Endothelial cell of umbilical vein (primary cell): ENCODE results near the gene HSP90B1.

Experiments used
- EZH2 ChIP-seq: IDR thresholded peaks from 2 replicates; pipeline ENCODE4 v1.6.1; 2012; ENCODE audit warnings: borderline replicate concordance, low read depth, mild to moderate bottlenecking, moderate library complexity, low read length, inconsistent platforms; ENCODE audit not compliant: severe bottlenecking
- FOS ChIP-seq: IDR thresholded peaks from 2 replicates; pipeline ENCODE4 v1.6.1; 2011; ENCODE audit warnings: mild to moderate bottlenecking, low read length, moderate library complexity, borderline replicate concordance; ENCODE audit not compliant: insufficient read depth
- GATA2 ChIP-seq: IDR thresholded peaks from 2 replicates; pipeline ENCODE4 v1.7.0; 2011; ENCODE audit warnings: low read depth, mild to moderate bottlenecking, moderate library complexity, mixed read lengths, low read length; ENCODE audit not compliant: insufficient read length, insufficient read depth
- MAX ChIP-seq: IDR thresholded peaks from 2 replicates; pipeline ENCODE4 v1.6.1; 2011; ENCODE audit not compliant: insufficient read depth, insufficient read length
- MYC ChIP-seq: IDR thresholded peaks from one replicate; pipeline ENCODE4 v1.6.1; 2011; ENCODE audit warnings: mild to moderate bottlenecking, low read depth, low read length
- POLR2A ChIP-seq: IDR thresholded peaks from 2 replicates; pipeline ENCODE4 v1.6.1; 2012; ENCODE audit warnings: low read depth, mild to moderate bottlenecking, control low read depth, low read length
- POLR2AphosphoS5 ChIP-seq: IDR thresholded peaks from 2 replicates; pipeline ENCODE4 v1.6.1; 2012; ENCODE audit warnings: low read depth, mild to moderate bottlenecking, control low read depth, low read length, moderate library complexity; ENCODE audit not compliant: insufficient read depth
- TF ChIP-seq, protein P1 (sequence below), 2 donors: IDR thresholded peaks; 1 replicate in 1 of 2; 2 replicates in 1 of 2; pipeline ENCODE4 v1.5.1; 2011; ENCODE audit warnings: low read length in 2 of 2, mild to moderate bottlenecking in 2 of 2, moderate library complexity in 2 of 2, control low read depth in 1 of 2, inconsistent platforms in 1 of 2, low read depth in 1 of 2; ENCODE audit not compliant: insufficient read depth in 1 of 2; ENCODE audit errors: extremely low read depth in 1 of 2

DNA sequence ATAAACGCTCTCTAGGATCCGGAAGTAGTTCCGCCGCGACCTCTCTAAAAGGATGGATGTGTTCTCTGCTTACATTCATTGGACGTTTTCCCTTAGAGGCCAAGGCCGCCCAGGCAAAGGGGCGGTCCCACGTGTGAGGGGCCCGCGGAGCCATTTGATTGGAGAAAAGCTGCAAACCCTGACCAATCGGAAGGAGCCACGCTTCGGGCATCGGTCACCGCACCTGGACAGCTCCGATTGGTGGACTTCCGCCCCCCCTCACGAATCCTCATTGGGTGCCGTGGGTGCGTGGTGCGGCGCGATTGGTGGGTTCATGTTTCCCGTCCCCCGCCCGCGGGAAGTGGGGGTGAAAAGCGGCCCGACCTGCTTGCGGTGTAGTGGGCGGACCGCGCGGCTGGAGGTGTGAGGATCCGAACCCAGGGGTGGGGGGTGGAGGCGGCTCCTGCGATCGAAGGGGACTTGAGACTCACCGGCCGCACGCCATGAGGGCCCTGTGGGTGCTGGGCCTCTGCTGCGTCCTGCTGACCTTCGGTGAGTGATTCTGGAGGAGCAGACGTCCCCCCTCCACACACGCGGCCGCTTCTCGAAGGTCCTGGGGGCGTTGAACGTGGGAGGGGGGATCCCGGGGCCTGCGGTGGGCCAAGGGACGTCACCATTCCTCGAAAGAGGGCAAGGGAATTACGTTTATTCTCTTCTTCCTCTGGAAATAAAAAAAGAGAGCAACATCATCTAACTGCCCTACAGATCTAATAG lies at the start of gene HSP90B1:
- TF ChIP-seq POLR2AphosphoS5 (peak; percentile 96), GATA2 (no peak), POLR2A (peak; percentile 96), EZH2 (no peak), FOS (no peak), MAX (peak; percentile 49), MYC (peak; percentile 1)
- TF ChIP-seq, protein P1, sequence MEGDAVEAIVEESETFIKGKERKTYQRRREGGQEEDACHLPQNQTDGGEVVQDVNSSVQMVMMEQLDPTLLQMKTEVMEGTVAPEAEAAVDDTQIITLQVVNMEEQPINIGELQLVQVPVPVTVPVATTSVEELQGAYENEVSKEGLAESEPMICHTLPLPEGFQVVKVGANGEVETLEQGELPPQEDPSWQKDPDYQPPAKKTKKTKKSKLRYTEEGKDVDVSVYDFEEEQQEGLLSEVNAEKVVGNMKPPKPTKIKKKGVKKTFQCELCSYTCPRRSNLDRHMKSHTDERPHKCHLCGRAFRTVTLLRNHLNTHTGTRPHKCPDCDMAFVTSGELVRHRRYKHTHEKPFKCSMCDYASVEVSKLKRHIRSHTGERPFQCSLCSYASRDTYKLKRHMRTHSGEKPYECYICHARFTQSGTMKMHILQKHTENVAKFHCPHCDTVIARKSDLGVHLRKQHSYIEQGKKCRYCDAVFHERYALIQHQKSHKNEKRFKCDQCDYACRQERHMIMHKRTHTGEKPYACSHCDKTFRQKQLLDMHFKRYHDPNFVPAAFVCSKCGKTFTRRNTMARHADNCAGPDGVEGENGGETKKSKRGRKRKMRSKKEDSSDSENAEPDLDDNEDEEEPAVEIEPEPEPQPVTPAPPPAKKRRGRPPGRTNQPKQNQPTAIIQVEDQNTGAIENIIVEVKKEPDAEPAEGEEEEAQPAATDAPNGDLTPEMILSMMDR (IDR thresholded peaks at IDR 0.05; ENCODE audit: extremely low read depth in 1 of 2, insufficient read depth in 1 of 2, low read depth in 1 of 2, low read length in 2 of 2), result no peak
